Right atrium auricular region (tissue), 2 donors: ENCODE measurements around the gene CCNL2. TPM values are rescaled to one million over a fixed set of nuclear protein-coding genes. Genes with fewer than 3 reads are reported as not detected.
"Not testable (repeated sequence)": the region's sequence is repeated elsewhere in the genome, so short reads cannot be mapped to it uniquely, and the experiment has no call there.

Source experiments
- DNase-seq: peaks from one replicate; pipeline ENCODE4 v3.0.0-alpha.2; 2019; ENCODE audit warnings: low spot score
- H3K27ac ChIP-seq, 2 donors: fragments of 200-600 bp; sonication (generic); 1 replicate in 1 of 2; 2 replicates in 1 of 2; pipeline ENCODE4 v1.5.1; 2016 to 2019
- H3K27me3 ChIP-seq, 2 donors: fragments of 200-600 bp; sonication (generic); one replicate each; pipeline versions ENCODE4 v1.5.1 to v1.6.0; 2017 to 2019
- H3K36me3 ChIP-seq: fragments of 200-600 bp; sonication (generic); one replicate; pipeline ENCODE4 v1.5.1; 2016
- H3K4me1 ChIP-seq, 2 donors: fragments of 200-600 bp; sonication (generic); one replicate each; pipeline versions ENCODE4 v1.5.1 to v1.6.0; 2017 to 2019
- H3K4me3 ChIP-seq, 2 donors: fragments of 200-600 bp; sonication (generic); 1 replicate in 1 of 2; 2 replicates in 1 of 2; pipeline ENCODE4 v1.5.1; 2017 to 2019; ENCODE audit warnings: mild to moderate bottlenecking in 1 of 2, moderate library complexity in 1 of 2
- H3K9me3 ChIP-seq, 2 donors: fragments of 200-600 bp; sonication (generic); one replicate each; pipeline ENCODE4 v1.5.1; 2019
- CTCF ChIP-seq, 2 donors: fragments of 200-600 bp; sonication (generic); IDR thresholded peaks; one replicate each; pipeline ENCODE4 v1.5.1; 2019; ENCODE audit warnings: antibody characterized with exemption in 2 of 2
- total RNA-seq, 2 donors: library from RNA; depleted of rRNA; stranded (reverse); fragments of >200 nt; gene quantifications; one replicate each; pipeline ENCODE4 v1.1.0, GENCODE V29; 2016

CCNL2 gene
- total RNA-seq, 2 donors from 2014 or later = 41.6 to 44.2 TPM

- no peaks in the 10 kb centered on the region for H3K36me3 ChIP-seq
- no peaks in the 10 kb centered on the region for H3K9me3 ChIP-seq
- H3K4me1 ChIP-seq = peaks cover 0 to 16% of the 10 kb centered on the region in 2 donors
- peak overlapping the region in 1 of 2 donors; percentile 50 for H3K4me3 ChIP-seq
- no peak for DNase-seq
- no peak for TF ChIP-seq CTCF (IDR thresholded peaks at IDR 0.05)
- H3K27me3 ChIP-seq = no peaks in the 10 kb centered on the region
- H3K27ac ChIP-seq = peak overlapping the region in 1 of 2 donors; percentile 71
Measured at GRCh38 chr1:1419363-1419812, 20.3 kb upstream of the CCNL2 start.

GRCh38 chr1:1418464-1419362 is 19.6 kb upstream of the CCNL2 start:
- no peaks in the 10 kb centered on the region for H3K36me3 ChIP-seq
- H3K9me3 ChIP-seq = no peaks in the 10 kb centered on the region
- peaks cover 0 to 16% of the 10 kb centered on the region in 2 donors for H3K4me1 ChIP-seq
- no peak for DNase-seq
- H3K27ac ChIP-seq = no peak overlapping the region
- no peaks in the 10 kb centered on the region for H3K27me3 ChIP-seq
- TF ChIP-seq CTCF (IDR thresholded peaks at IDR 0.05) = no peak
- no peak overlapping the region for H3K4me3 ChIP-seq

GRCh38 chr1:1417825-1418463 is 18.8 kb upstream of the CCNL2 start:
- not testable (repeated sequence) for H3K27ac ChIP-seq, H3K27me3 ChIP-seq, H3K9me3 ChIP-seq, DNase-seq, H3K36me3 ChIP-seq, H3K4me3 ChIP-seq
- peaks cover 0 to 16% of the 10 kb centered on the region in 2 donors for H3K4me1 ChIP-seq

GRCh38 chr1:1417396-1417795 is 18.3 kb upstream of the CCNL2 start:
- H3K36me3 ChIP-seq, H3K27me3 ChIP-seq, H3K4me3 ChIP-seq, H3K9me3 ChIP-seq, H3K27ac ChIP-seq, DNase-seq: not testable (repeated sequence)
- H3K4me1 ChIP-seq = peaks cover 0 to 16% of the 10 kb centered on the region in 2 donors

GRCh38 chr1:1415751-1416150 is 16.6 kb upstream of the CCNL2 start:
- Histone ChIP-seq H3K27me3 (no peaks in the 10 kb centered on the region), H3K36me3 (no peaks in the 10 kb centered on the region), H3K9me3 (no peaks in the 10 kb centered on the region), H3K4me3 (no peak overlapping the region), H3K4me1 (peaks cover 0 to 13% of the 10 kb centered on the region in 2 donors), H3K27ac (no peak overlapping the region)
- TF ChIP-seq CTCF (IDR thresholded peaks at IDR 0.05) = no peak
- DNase-seq = no peak

- not testable (repeated sequence) for H3K27ac ChIP-seq, H3K9me3 ChIP-seq, H3K4me3 ChIP-seq, DNase-seq, H3K27me3 ChIP-seq, H3K36me3 ChIP-seq
- H3K4me1 ChIP-seq = peaks cover 0 to 16% of the 10 kb centered on the region in 2 donors
Measured at GRCh38 chr1:1412311-1412902, 13.3 kb upstream of the CCNL2 start.

GRCh38 chr1:1411626-1412025 is 12.5 kb upstream of the CCNL2 start:
- DNase-seq = no peak
- no peaks in the 10 kb centered on the region for H3K36me3 ChIP-seq

GRCh38 chr1:1410238-1410637 is 11.1 kb upstream of the CCNL2 start:
- not testable (repeated sequence) for H3K27ac ChIP-seq, DNase-seq, H3K9me3 ChIP-seq, H3K4me3 ChIP-seq, H3K27me3 ChIP-seq, H3K36me3 ChIP-seq
- peaks cover 0 to 31% of the 10 kb centered on the region in 2 donors for H3K4me1 ChIP-seq

More at GRCh38 chr1:1411626-1412025, 12.5 kb upstream of the CCNL2 start:
- Histone ChIP-seq H3K4me3 (no peak overlapping the region), H3K27me3 (no peaks in the 10 kb centered on the region), H3K9me3 (no peaks in the 10 kb centered on the region), H3K4me1 (peaks cover 0 to 17% of the 10 kb centered on the region in 2 donors), H3K27ac (no peak overlapping the region)
- no peak for TF ChIP-seq CTCF (IDR thresholded peaks at IDR 0.05)
